HUES6 (cell line): ENCODE results near the gene LRRC8D.

Source experiments
- H3K27ac ChIP-seq: 2 replicates; pipeline ENCODE4 v1.7.0; 2013; ENCODE audit warnings: low read depth, mild to moderate bottlenecking, low read length, inconsistent platforms
- H3K27me3 ChIP-seq: 2 replicates; pipeline ENCODE4 v1.6.1; 2013; ENCODE audit warnings: low read length; ENCODE audit not compliant: control insufficient read depth, insufficient read depth
- H3K36me3 ChIP-seq: 2 replicates; pipeline ENCODE4 v1.6.1; 2013; ENCODE audit warnings: low read length; ENCODE audit not compliant: control insufficient read depth, insufficient read depth
- H3K4me1 ChIP-seq: 2 replicates; pipeline ENCODE4 v1.6.1; 2013; ENCODE audit warnings: low read length; ENCODE audit not compliant: control insufficient read depth, insufficient read depth
- H3K4me3 ChIP-seq: 2 replicates; pipeline ENCODE4 v1.5.1; 2013; ENCODE audit warnings: low read depth, low read length
- H3K9ac ChIP-seq: one replicate; pipeline ENCODE4 v1.6.1; 2013; ENCODE audit warnings: mild to moderate bottlenecking, low read length
- H3K9me3 ChIP-seq: 2 replicates; pipeline ENCODE4 v1.6.1; 2013; ENCODE audit warnings: low read depth, low read length; ENCODE audit not compliant: control insufficient read depth, insufficient read depth

The LRRC8D gene

GRCh38 chr1:89871768-89872473, 51.1 kb downstream of the LRRC8D start:
- peaks cover 6% of the 10 kb centered on the region; the same call in 1 of the 2 replicates for H3K4me1 ChIP-seq
- H3K9me3 ChIP-seq: no peaks in the 10 kb centered on the region
- H3K27ac ChIP-seq: no peak overlapping the region
- no peak overlapping the region for H3K9ac ChIP-seq
- H3K36me3 ChIP-seq: peaks cover 12% of the 10 kb centered on the region
- no peaks in the 10 kb centered on the region for H3K27me3 ChIP-seq
- no peak overlapping the region for H3K4me3 ChIP-seq

GRCh38 chr1:89872567-89872966, 51.7 kb downstream of the LRRC8D start:
- H3K4me1 ChIP-seq: peaks cover 6% of the 10 kb centered on the region; the same call in 1 of the 2 replicates
- no peaks in the 10 kb centered on the region for H3K9me3 ChIP-seq
- peaks cover 12% of the 10 kb centered on the region for H3K36me3 ChIP-seq
- no peak overlapping the region for H3K27ac ChIP-seq
- H3K9ac ChIP-seq: no peak overlapping the region
- no peaks in the 10 kb centered on the region for H3K27me3 ChIP-seq
- H3K4me3 ChIP-seq: no peak overlapping the region

- H3K27ac ChIP-seq: no peak overlapping the region
- H3K4me3 ChIP-seq: no peak overlapping the region
- H3K9me3 ChIP-seq: no peaks in the 10 kb centered on the region
- peaks cover 9% of the 10 kb centered on the region for H3K36me3 ChIP-seq
- H3K4me1 ChIP-seq: peaks cover 3% of the 10 kb centered on the region; the same call in 1 of the 2 replicates
- no peaks in the 10 kb centered on the region for H3K27me3 ChIP-seq
- no peak overlapping the region for H3K9ac ChIP-seq
Measured at GRCh38 chr1:89873288-89873687, 52.5 kb downstream of the LRRC8D start.

GRCh38 chr1:89873770-89874169, 52.9 kb downstream of the LRRC8D start:
- Histone ChIP-seq H3K27me3 (no peaks in the 10 kb centered on the region), H3K27ac (no peak overlapping the region), H3K9ac (no peak overlapping the region), H3K4me1 (peaks cover 3% of the 10 kb centered on the region; the same call in 1 of the 2 replicates), H3K36me3 (peaks cover 6% of the 10 kb centered on the region), H3K9me3 (no peaks in the 10 kb centered on the region), H3K4me3 (no peak overlapping the region)

GRCh38 chr1:89876463-89876862, 55.6 kb downstream of the LRRC8D start:
- Histone ChIP-seq H3K9ac (no peak overlapping the region), H3K4me1 (no peaks in the 10 kb centered on the region), H3K27me3 (no peaks in the 10 kb centered on the region), H3K36me3 (peaks cover 8% of the 10 kb centered on the region), H3K27ac (no peak overlapping the region), H3K4me3 (no peak overlapping the region), H3K9me3 (peaks cover 7% of the 10 kb centered on the region)

- Histone ChIP-seq H3K27ac (no peak overlapping the region), H3K9me3 (peaks cover 14% of the 10 kb centered on the region), H3K4me1 (no peaks in the 10 kb centered on the region)
Measured at GRCh38 chr1:89877756-89878155, 56.9 kb downstream of the LRRC8D start.

GRCh38 chr1:89878256-89878655, 57.4 kb downstream of the LRRC8D start:
- Histone ChIP-seq H3K27me3 (no peaks in the 10 kb centered on the region), H3K4me3 (no peak overlapping the region), H3K9ac (no peak overlapping the region), H3K4me1 (no peaks in the 10 kb centered on the region), H3K36me3 (peaks cover 17% of the 10 kb centered on the region), H3K9me3 (peaks cover 14% of the 10 kb centered on the region), H3K27ac (no peak overlapping the region)

More at GRCh38 chr1:89877756-89878155, 56.9 kb downstream of the LRRC8D start:
- no peak overlapping the region for H3K4me3 ChIP-seq
- H3K9ac ChIP-seq: no peak overlapping the region
- H3K36me3 ChIP-seq: peaks cover 17% of the 10 kb centered on the region
- H3K27me3 ChIP-seq: no peaks in the 10 kb centered on the region

- Histone ChIP-seq H3K36me3 (peaks cover 20% of the 10 kb centered on the region), H3K27ac (no peak overlapping the region), H3K4me1 (0 out of 2 replicates have a peak, but pooled peaks cover 2% of the 10 kb centered on the region), H3K27me3 (no peaks in the 10 kb centered on the region), H3K4me3 (no peak overlapping the region), H3K9ac (no peak overlapping the region), H3K9me3 (peaks cover 14% of the 10 kb centered on the region)
Measured at GRCh38 chr1:89880679-89881078, 59.8 kb downstream of the LRRC8D start.

GRCh38 chr1:89881415-89882058, 60.7 kb downstream of the LRRC8D start:
- no peaks in the 10 kb centered on the region for H3K27me3 ChIP-seq
- H3K27ac ChIP-seq: no peak overlapping the region
- 0 out of 2 replicates have a peak, but pooled peaks cover 4% of the 10 kb centered on the region for H3K4me1 ChIP-seq
- H3K36me3 ChIP-seq: peaks cover 20% of the 10 kb centered on the region
- no peak overlapping the region for H3K4me3 ChIP-seq
- peaks cover 14% of the 10 kb centered on the region for H3K9me3 ChIP-seq
- no peak overlapping the region for H3K9ac ChIP-seq

GRCh38 chr1:89882348-89883029, 61.7 kb downstream of the LRRC8D start:
- Histone ChIP-seq H3K27me3 (no peaks in the 10 kb centered on the region), H3K9ac (no peak overlapping the region), H3K36me3 (peaks cover 20% of the 10 kb centered on the region), H3K4me1 (0 out of 2 replicates have a peak, but pooled peaks cover 4% of the 10 kb centered on the region), H3K4me3 (no peak overlapping the region), H3K9me3 (peaks cover 14% of the 10 kb centered on the region), H3K27ac (no peak overlapping the region)

GRCh38 chr1:89883030-89883379, 62.2 kb downstream of the LRRC8D start:
- Histone ChIP-seq H3K9me3 (peaks cover 14% of the 10 kb centered on the region), H3K4me3 (no peak overlapping the region)

More at GRCh38 chr1:89883030-89883379, 62.2 kb downstream of the LRRC8D start:
- H3K27me3 ChIP-seq: no peaks in the 10 kb centered on the region
- H3K4me1 ChIP-seq: 0 out of 2 replicates have a peak, but pooled peaks cover 4% of the 10 kb centered on the region
- no peak overlapping the region for H3K9ac ChIP-seq
- H3K27ac ChIP-seq: no peak overlapping the region
- peaks cover 20% of the 10 kb centered on the region for H3K36me3 ChIP-seq
